Ishikawa (cell line): ENCODE measurements around the gene IPPK.

Source experiments
- CEBPB ChIP-seq: IDR thresholded peaks from 2 replicates; pipeline ENCODE4 v1.6.1; 2012
- CREB1 ChIP-seq: IDR thresholded peaks from 2 replicates; pipeline ENCODE4 v1.6.1; 2012; ENCODE audit warnings: low read depth
- EGR1 ChIP-seq: IDR thresholded peaks from 2 replicates; pipeline ENCODE4 v1.6.1; 2012
- EP300 ChIP-seq: IDR thresholded peaks from 2 replicates; pipeline ENCODE4 v1.6.1; 2012; ENCODE audit warnings: borderline replicate concordance
- FOXM1 ChIP-seq: IDR thresholded peaks from 2 replicates; pipeline ENCODE4 v1.6.1; 2012; ENCODE audit warnings: low read depth, borderline replicate concordance
- MAX ChIP-seq: IDR thresholded peaks from 2 replicates; pipeline ENCODE4 v1.6.1; 2012
- NFIC ChIP-seq: IDR thresholded peaks from 2 replicates; pipeline ENCODE4 v1.6.1; 2012
- RAD21 ChIP-seq: IDR thresholded peaks from 2 replicates; pipeline ENCODE4 v1.6.1; 2012; ENCODE audit warnings: low read depth
- REST ChIP-seq: IDR thresholded peaks from 2 replicates; pipeline ENCODE4 v1.6.1; 2012; ENCODE audit warnings: low read depth, mild to moderate bottlenecking
- TAF1 ChIP-seq: IDR thresholded peaks from 2 replicates; pipeline ENCODE4 v1.6.1; 2012; ENCODE audit warnings: low read depth, mild to moderate bottlenecking
- TCF12 ChIP-seq: IDR thresholded peaks from 2 replicates; pipeline ENCODE4 v1.6.1; 2012; ENCODE audit warnings: low read depth
- TEAD4 ChIP-seq: IDR thresholded peaks from 2 replicates; pipeline ENCODE4 v1.6.1; 2012
- USF1 ChIP-seq: IDR thresholded peaks from 2 replicates; pipeline ENCODE4 v1.6.1; 2012
- YY1 ChIP-seq: IDR thresholded peaks from 2 replicates; pipeline ENCODE4 v1.6.1; 2012; ENCODE audit warnings: low read depth
- ZBTB7A ChIP-seq: IDR thresholded peaks from 2 replicates; pipeline ENCODE4 v1.6.1; 2012; ENCODE audit warnings: low read depth

Gene IPPK

GRCh38 chr9:92654481-92655301, 15.2 kb downstream of the IPPK start:
- no peak for TF ChIP-seq TCF12
- TF ChIP-seq EGR1, result no peak
- TF ChIP-seq TAF1, result no peak
- TF ChIP-seq CEBPB, result no peak
- TF ChIP-seq RAD21, result no peak
- no peak for TF ChIP-seq REST
- TF ChIP-seq FOXM1, result no peak
- TF ChIP-seq MAX, result no peak
- no peak for TF ChIP-seq ZBTB7A
- no peak for TF ChIP-seq EP300
- TF ChIP-seq TEAD4, result no peak
- no peak for TF ChIP-seq YY1
- TF ChIP-seq USF1, result no peak
- no peak for TF ChIP-seq CREB1
- TF ChIP-seq NFIC, result no peak

- TF ChIP-seq CEBPB (no peak), NFIC (no peak), MAX (no peak), YY1 (no peak), USF1 (no peak), EP300 (no peak), FOXM1 (no peak), TEAD4 (no peak), EGR1 (no peak), REST (no peak), TAF1 (no peak), CREB1 (no peak), RAD21 (no peak)
These were observed 17.5 kb downstream of the IPPK start for GRCh38 chr9:92652461-92652860.

- TF ChIP-seq CREB1 (no peak), EP300 (no peak), TCF12 (no peak), FOXM1 (no peak), CEBPB (no peak), REST (no peak), YY1 (no peak), TEAD4 (no peak), EGR1 (no peak), ZBTB7A (no peak), MAX (no peak), RAD21 (no peak), USF1 (no peak)
These were observed 18.9 kb downstream of the IPPK start for GRCh38 chr9:92650839-92651621.
